HEK293 (cell line): ENCODE data around the gene ARHGDIA.

Experiments
- KLF16 ChIP-seq: fragments of 450-650 bp; formaldehyde crosslinking; IDR thresholded peaks from 2 replicates; pipeline ENCODE4 v1.5.1; 2017; ENCODE audit warnings: missing biosample characterization, missing genetic modification characterization
- KLF7 ChIP-seq: fragments of 450-650 bp; formaldehyde crosslinking; IDR thresholded peaks from 2 replicates; pipeline ENCODE4 v1.5.1; 2016; ENCODE audit warnings: missing biosample characterization, missing genetic modification characterization, borderline replicate concordance
- PRDM1 ChIP-seq: fragments of 450-650 bp; formaldehyde crosslinking; IDR thresholded peaks from 2 replicates; pipeline ENCODE4; 2016; ENCODE audit warnings: missing biosample characterization, missing genetic modification characterization
- PRDM6 ChIP-seq: fragments of 450-650 bp; formaldehyde crosslinking; IDR thresholded peaks from 2 replicates; pipeline ENCODE4 v1.5.1; 2017; ENCODE audit warnings: missing biosample characterization, missing genetic modification characterization
- SCRT2 ChIP-seq: fragments of 450-650 bp; formaldehyde crosslinking; IDR thresholded peaks from 2 replicates; pipeline ENCODE4 v1.5.1; 2016; ENCODE audit warnings: missing biosample characterization, missing genetic modification characterization
- SP7 ChIP-seq: fragments of 450-650 bp; formaldehyde crosslinking; IDR thresholded peaks from 2 replicates; pipeline ENCODE4 v1.5.1; 2016; ENCODE audit warnings: missing biosample characterization, missing genetic modification characterization
- ZBTB44 ChIP-seq: fragments of 450-650 bp; IDR thresholded peaks from 2 replicates; pipeline ENCODE4 v1.5.1; 2018; ENCODE audit warnings: missing biosample characterization, mild to moderate bottlenecking, missing genetic modification characterization
- ZBTB6 ChIP-seq: fragments of 450-650 bp; formaldehyde crosslinking; IDR thresholded peaks from 2 replicates; pipeline ENCODE4 v1.5.1; 2017; ENCODE audit warnings: missing biosample characterization, missing genetic modification characterization
- ZFP3 ChIP-seq: fragments of 450-650 bp; formaldehyde crosslinking; IDR thresholded peaks from 2 replicates; pipeline ENCODE4 v1.5.1; 2016; ENCODE audit warnings: low read depth, missing biosample characterization, missing genetic modification characterization
- ZFP41 ChIP-seq: fragments of 450-650 bp; formaldehyde crosslinking; IDR thresholded peaks from 2 replicates; pipeline ENCODE4 v1.5.1; 2016; ENCODE audit warnings: missing biosample characterization, missing genetic modification characterization, borderline replicate concordance
- ZNF10 ChIP-seq: fragments of 450-650 bp; formaldehyde crosslinking; IDR thresholded peaks from 2 replicates; pipeline ENCODE4 v1.5.1; 2017; ENCODE audit warnings: missing biosample characterization, missing genetic modification characterization
- ZNF248 ChIP-seq: fragments of 450-650 bp; formaldehyde crosslinking; IDR thresholded peaks from 2 replicates; pipeline ENCODE4 v1.5.1; 2017; ENCODE audit warnings: missing biosample characterization, missing genetic modification characterization
- ZNF449 ChIP-seq: fragments of 450-650 bp; formaldehyde crosslinking; IDR thresholded peaks from 2 replicates; pipeline ENCODE4 v1.5.1; 2017; ENCODE audit warnings: missing biosample characterization, mild to moderate bottlenecking, missing genetic modification characterization, moderate library complexity
- ZNF48 ChIP-seq: fragments of 450-650 bp; formaldehyde crosslinking; IDR thresholded peaks from 2 replicates; pipeline ENCODE4 v1.5.1; 2016; ENCODE audit warnings: missing biosample characterization, missing genetic modification characterization
- ZNF488 ChIP-seq: fragments of 450-650 bp; formaldehyde crosslinking; IDR thresholded peaks from 2 replicates; pipeline ENCODE4 v1.5.1; 2016; ENCODE audit warnings: missing biosample characterization, missing genetic modification characterization
- ZNF513 ChIP-seq: fragments of 450-650 bp; IDR thresholded peaks from 2 replicates; pipeline ENCODE4 v1.5.1; 2018; ENCODE audit warnings: missing biosample characterization, missing genetic modification characterization
- ZNF518A ChIP-seq: fragments of 450-650 bp; formaldehyde crosslinking; conservative IDR thresholded peaks from 2 replicates; pipeline ENCODE4 v1.5.1; 2016; ENCODE audit warnings: low read depth, missing biosample characterization, missing genetic modification characterization
- ZNF544 ChIP-seq: fragments of 450-650 bp; formaldehyde crosslinking; IDR thresholded peaks from 2 replicates; pipeline ENCODE4 v1.5.0; 2017; ENCODE audit warnings: missing biosample characterization, missing genetic modification characterization
- ZNF624 ChIP-seq: fragments of 450-650 bp; formaldehyde crosslinking; IDR thresholded peaks from 2 replicates; pipeline ENCODE4 v1.5.1; 2017; ENCODE audit warnings: missing biosample characterization, missing genetic modification characterization
- ZNF76 ChIP-seq: fragments of 450-650 bp; formaldehyde crosslinking; IDR thresholded peaks from 2 replicates; pipeline ENCODE4; 2016; ENCODE audit warnings: low read depth, missing biosample characterization, missing genetic modification characterization, borderline replicate concordance
- ZSCAN23 ChIP-seq: fragments of 450-650 bp; formaldehyde crosslinking; IDR thresholded peaks from 2 replicates; pipeline ENCODE4 v1.5.1; 2016; ENCODE audit warnings: missing biosample characterization, missing genetic modification characterization

Gene ARHGDIA

GRCh38 chr17:81867170-81867990 is 3.8 kb downstream of the ARHGDIA start (continued):
- TF ChIP-seq KLF7, result no peak
- TF ChIP-seq ZNF248 (tag by site-specific recombination), result no peak
- no peak for TF ChIP-seq ZFP3 (tag by site-specific recombination)
- 0 out of 2 replicates have a peak, but pooled peaks have one; percentile 24 for TF ChIP-seq SP7 (tag by site-specific recombination)
- peak; percentile 36 for TF ChIP-seq ZNF449 (tag by site-specific recombination)
- no peak for TF ChIP-seq ZNF48 (tag by site-specific recombination)
- TF ChIP-seq ZNF513, result no peak; the same call in 1 of the 2 replicates
- no peak for TF ChIP-seq PRDM1 (tag by site-specific recombination)
- TF ChIP-seq ZNF76 (tag by site-specific recombination), result no peak
- TF ChIP-seq ZBTB6 (tag by site-specific recombination), result no peak
- no peak for TF ChIP-seq ZSCAN23 (tag by site-specific recombination)
- TF ChIP-seq PRDM6, result no peak
- TF ChIP-seq ZNF10 (tag by site-specific recombination), result no peak
- TF ChIP-seq KLF16 (tag by site-specific recombination), result no peak
- peak; percentile 55 for TF ChIP-seq SCRT2
- TF ChIP-seq ZNF518A (tag by site-specific recombination), result no peak
- no peak for TF ChIP-seq ZNF488 (tag by site-specific recombination)
- TF ChIP-seq ZFP41 (tag by site-specific recombination), result no peak
- no peak for TF ChIP-seq ZBTB44
- TF ChIP-seq ZNF544 (tag by site-specific recombination), result no peak
- no peak for TF ChIP-seq ZNF624 (tag by site-specific recombination)
